Measurements from ENCODE around the gene SOCS3. TPM values are rescaled to one million over a fixed set of nuclear protein-coding genes. Genes with fewer than 3 reads are reported as not detected.

Gene SOCS3
- polyA plus RNA-seq, 2 donors: 6.6 to 20.1 TPM

DNA sequence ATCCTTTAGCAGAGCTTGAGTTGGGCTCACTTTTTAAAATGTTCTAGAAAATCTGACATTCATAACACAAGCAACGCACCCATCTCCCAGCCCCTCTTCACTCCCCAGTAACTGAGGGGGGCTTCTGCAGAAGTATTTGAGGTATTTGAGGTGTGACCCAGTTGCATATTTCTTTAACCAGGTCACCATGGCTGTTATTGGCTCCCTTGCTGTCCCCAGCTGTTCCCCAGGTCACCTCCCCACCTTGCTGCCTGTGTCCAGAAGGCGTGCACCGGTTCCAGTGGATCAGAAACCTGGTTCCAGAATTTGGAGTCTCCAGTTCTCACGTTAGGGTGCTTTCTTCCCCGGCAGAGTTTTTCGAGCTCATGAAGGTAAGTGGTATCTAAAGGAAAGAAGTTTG lies 32.4 kb upstream of the SOCS3 start:
- Histone ChIP-seq H3K9me3 (ENCODE audit: control insufficient read depth in 2 of 2, insufficient read depth in 1 of 2, low read depth in 1 of 2, low read length in 1 of 2) (no peaks in the 10 kb centered on the region), H3K27me3 (ENCODE audit: control insufficient read depth in 1 of 2, insufficient read depth in 2 of 2, low read length in 2 of 2) (no peaks in the 10 kb centered on the region), H3K4me1 (ENCODE audit: control insufficient read depth in 2 of 2, insufficient read depth in 2 of 2, low read length in 1 of 2) (peaks cover 3 to 5% of the 10 kb centered on the region in 2 donors), H3K36me3 (ENCODE audit: control insufficient read depth in 2 of 2, insufficient read depth in 2 of 2, low read length in 1 of 2) (peaks cover 3 to 8% of the 10 kb centered on the region in 2 donors), H3K27ac (ENCODE audit: low read depth in 2 of 2, low read length in 1 of 2) (no peak overlapping the region), H3K4me3 (ENCODE audit: low read depth in 1 of 2, low read length in 2 of 2) (no peak overlapping the region)
- 91 to 96% methylated on average over 6 of the region's 6 CpGs for WGBS, 2 donors

DNA sequence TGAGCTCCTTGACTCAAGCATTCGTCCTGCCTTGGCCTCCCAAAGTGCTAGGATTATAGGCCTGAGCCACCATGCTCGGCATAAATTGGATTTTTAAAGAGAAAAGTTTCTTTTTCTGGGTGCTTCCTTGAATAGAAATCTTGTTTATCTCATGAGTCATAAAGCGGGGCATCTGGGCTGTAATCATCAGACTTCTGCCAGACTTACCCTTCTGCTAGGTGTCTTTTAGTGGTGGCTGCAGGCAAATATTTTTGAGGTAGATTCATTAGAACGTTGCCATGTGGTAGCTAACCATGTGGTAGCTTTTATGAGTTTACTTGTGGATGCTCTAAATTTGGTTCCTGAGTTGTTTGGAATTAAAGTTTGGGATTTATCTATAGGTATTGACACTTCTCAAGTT lies 32.0 kb upstream of the SOCS3 start:
- H3K27me3 ChIP-seq (ENCODE audit: control insufficient read depth in 1 of 2, insufficient read depth in 2 of 2, low read length in 2 of 2): no peaks in the 10 kb centered on the region
- WGBS, 2 donors: 32 to 47% methylated on average over 4 of the region's 4 CpGs
- no peaks in the 10 kb centered on the region for H3K9me3 ChIP-seq (ENCODE audit: control insufficient read depth in 2 of 2, insufficient read depth in 1 of 2, low read depth in 1 of 2, low read length in 1 of 2)
- H3K4me1 ChIP-seq (ENCODE audit: control insufficient read depth in 2 of 2, insufficient read depth in 2 of 2, low read length in 1 of 2): peaks cover 3 to 5% of the 10 kb centered on the region in 2 donors
- no peak overlapping the region for H3K27ac ChIP-seq (ENCODE audit: low read depth in 2 of 2, low read length in 1 of 2)
- peaks cover 3 to 4% of the 10 kb centered on the region in 2 donors for H3K36me3 ChIP-seq (ENCODE audit: control insufficient read depth in 2 of 2, insufficient read depth in 2 of 2, low read length in 1 of 2)
- H3K4me3 ChIP-seq (ENCODE audit: low read depth in 1 of 2, low read length in 2 of 2): no peak overlapping the region

DNA sequence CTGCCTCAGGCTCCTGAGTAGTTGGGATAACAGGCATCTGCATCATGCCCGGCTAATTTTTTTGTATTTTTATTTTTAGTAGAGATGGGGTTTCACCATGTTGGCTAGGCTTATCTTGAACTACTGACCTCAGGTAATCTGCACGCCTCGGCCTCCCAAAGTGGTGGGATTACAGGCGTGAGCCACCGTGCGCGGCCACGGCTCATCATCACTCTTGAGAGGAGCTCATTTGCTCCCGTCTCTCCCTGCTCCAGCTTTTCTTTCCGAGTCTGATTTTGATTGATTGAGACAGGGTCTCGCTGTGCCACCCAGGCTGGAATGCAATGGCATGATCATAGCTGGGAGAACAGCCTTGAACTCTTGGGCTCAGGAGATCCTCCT lies 31.2 kb upstream of the SOCS3 start:
- Histone ChIP-seq H3K4me3 (ENCODE audit: low read depth in 1 of 2, low read length in 2 of 2) (no peak overlapping the region), H3K36me3 (ENCODE audit: control insufficient read depth in 2 of 2, insufficient read depth in 2 of 2, low read length in 1 of 2) (peaks cover 0 to 4% of the 10 kb centered on the region in 2 donors), H3K27ac (ENCODE audit: low read depth in 2 of 2, low read length in 1 of 2) (no peak overlapping the region), H3K27me3 (ENCODE audit: control insufficient read depth in 1 of 2, insufficient read depth in 2 of 2, low read length in 2 of 2) (no peaks in the 10 kb centered on the region), H3K4me1 (ENCODE audit: control insufficient read depth in 2 of 2, insufficient read depth in 2 of 2, low read length in 1 of 2) (peaks cover 3 to 5% of the 10 kb centered on the region in 2 donors), H3K9me3 (ENCODE audit: control insufficient read depth in 2 of 2, insufficient read depth in 1 of 2, low read depth in 1 of 2, low read length in 1 of 2) (no peaks in the 10 kb centered on the region)
- 94 to 95% methylated on average over 11 of the region's 11 CpGs for WGBS, 2 donors

DNA sequence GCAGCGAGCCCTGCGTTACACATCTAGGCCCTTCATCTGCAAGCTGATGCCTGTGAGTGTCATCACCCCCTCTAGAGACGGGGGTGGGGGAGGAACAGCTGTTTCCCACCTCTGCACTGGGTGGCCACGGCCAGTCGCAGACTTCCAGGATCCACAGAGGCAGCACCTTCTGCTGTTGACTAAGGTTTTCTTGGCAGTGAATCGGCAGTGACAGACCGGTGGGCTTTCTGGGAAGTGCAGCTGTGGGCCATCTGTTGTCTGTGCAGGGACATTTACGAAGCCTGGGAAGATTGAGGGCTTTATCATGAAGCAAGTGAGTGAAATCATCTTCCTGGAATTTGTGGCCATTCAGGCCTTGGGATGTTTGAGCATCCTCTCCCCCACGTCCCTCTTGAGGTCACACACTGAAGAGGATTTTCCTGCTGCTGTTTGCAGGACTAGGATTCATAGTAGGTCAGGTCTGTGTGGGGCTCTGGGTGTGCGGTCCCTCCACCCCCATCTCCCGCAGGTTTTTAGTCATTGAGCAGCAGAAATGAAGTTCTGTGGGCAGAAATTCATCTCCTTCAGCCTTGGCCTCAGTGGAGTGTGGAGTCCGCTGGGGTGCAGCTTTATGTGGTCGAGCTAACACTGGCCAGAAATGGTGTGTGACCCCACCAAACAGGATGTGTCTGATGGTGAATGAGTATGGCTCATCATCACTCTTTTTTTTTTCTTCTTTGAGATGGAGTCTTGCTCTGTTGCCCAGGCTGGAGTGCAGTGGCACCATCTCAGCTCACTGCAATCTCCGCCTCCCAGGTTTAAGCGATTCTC lies 30.6 kb upstream of the SOCS3 start:
- H3K4me1 ChIP-seq (ENCODE audit: control insufficient read depth in 2 of 2, insufficient read depth in 2 of 2, low read length in 1 of 2): peaks cover 3 to 9% of the 10 kb centered on the region in 2 donors
- no peaks in the 10 kb centered on the region for H3K9me3 ChIP-seq (ENCODE audit: control insufficient read depth in 2 of 2, insufficient read depth in 1 of 2, low read depth in 1 of 2, low read length in 1 of 2)
- H3K27me3 ChIP-seq (ENCODE audit: control insufficient read depth in 1 of 2, insufficient read depth in 2 of 2, low read length in 2 of 2): no peaks in the 10 kb centered on the region
- no peak overlapping the region for H3K27ac ChIP-seq (ENCODE audit: low read depth in 2 of 2, low read length in 1 of 2)
- 70 to 77% methylated on average over 15 of the region's 15 CpGs for WGBS, 2 donors
- H3K4me3 ChIP-seq (ENCODE audit: low read depth in 1 of 2, low read length in 2 of 2): no peak overlapping the region
- H3K36me3 ChIP-seq (ENCODE audit: control insufficient read depth in 2 of 2, insufficient read depth in 2 of 2, low read length in 1 of 2): peaks cover 0 to 4% of the 10 kb centered on the region in 2 donors

DNA sequence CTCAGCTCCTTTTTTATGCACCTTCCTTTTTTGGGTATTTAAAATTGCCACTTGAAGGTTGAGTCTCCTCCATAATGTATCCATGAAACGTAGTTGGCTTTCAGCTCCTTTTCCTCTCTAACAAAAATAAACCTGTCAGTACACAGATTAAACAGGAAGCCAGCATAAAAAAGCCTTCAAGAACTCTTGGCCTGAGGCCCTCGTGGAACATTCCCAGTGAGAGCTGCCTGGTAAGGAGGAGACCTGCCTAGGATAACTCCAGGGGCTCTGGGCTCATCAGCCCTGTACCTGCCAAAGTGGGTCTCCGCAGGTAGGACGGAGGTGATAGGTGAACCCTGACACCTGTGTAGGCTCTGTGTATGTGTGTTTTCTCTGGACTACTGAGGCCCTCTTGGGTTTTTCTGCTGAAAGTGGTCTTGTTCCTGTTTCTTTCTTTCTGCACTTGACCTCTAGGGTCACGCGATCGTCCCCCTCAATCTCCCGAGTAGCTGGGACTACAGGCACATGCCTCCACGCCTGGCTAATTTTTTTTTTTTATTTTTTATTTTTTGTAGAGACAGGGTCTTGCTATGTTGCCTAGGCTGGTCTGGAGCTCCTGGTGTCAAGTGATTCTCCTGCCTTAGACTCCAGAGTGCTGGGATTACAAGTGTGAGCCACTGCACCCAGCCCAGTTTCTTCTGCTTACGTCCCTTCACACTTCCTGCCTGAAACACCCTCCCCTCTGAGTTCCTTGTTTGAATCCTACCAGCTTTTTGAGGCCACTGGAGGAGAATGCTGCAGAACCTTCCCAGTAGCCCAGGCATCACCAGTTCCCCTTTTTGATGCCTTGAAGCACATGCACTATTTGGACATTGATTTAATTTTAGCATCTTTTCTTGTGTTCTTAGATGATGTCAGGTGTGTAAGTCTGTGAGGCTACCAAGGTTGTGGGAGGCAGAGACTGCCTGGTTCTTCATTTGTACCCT lies 28.4 kb upstream of the SOCS3 start:
- Histone ChIP-seq H3K36me3 (ENCODE audit: control insufficient read depth in 2 of 2, insufficient read depth in 2 of 2, low read length in 1 of 2) (peaks cover 0 to 1% of the 10 kb centered on the region in 2 donors), H3K27ac (ENCODE audit: low read depth in 2 of 2, low read length in 1 of 2) (peak overlapping the region; percentile 69 to 71), H3K27me3 (ENCODE audit: control insufficient read depth in 1 of 2, insufficient read depth in 2 of 2, low read length in 2 of 2) (no peaks in the 10 kb centered on the region), H3K4me3 (ENCODE audit: low read depth in 1 of 2, low read length in 2 of 2) (no peak overlapping the region), H3K9me3 (ENCODE audit: control insufficient read depth in 2 of 2, insufficient read depth in 1 of 2, low read depth in 1 of 2, low read length in 1 of 2) (no peaks in the 10 kb centered on the region), H3K4me1 (ENCODE audit: control insufficient read depth in 2 of 2, insufficient read depth in 2 of 2, low read length in 1 of 2) (peaks cover 9 to 10% of the 10 kb centered on the region in 2 donors)
- WGBS, 2 donors: 49 to 52% methylated on average over 10 of the region's 10 CpGs

DNA sequence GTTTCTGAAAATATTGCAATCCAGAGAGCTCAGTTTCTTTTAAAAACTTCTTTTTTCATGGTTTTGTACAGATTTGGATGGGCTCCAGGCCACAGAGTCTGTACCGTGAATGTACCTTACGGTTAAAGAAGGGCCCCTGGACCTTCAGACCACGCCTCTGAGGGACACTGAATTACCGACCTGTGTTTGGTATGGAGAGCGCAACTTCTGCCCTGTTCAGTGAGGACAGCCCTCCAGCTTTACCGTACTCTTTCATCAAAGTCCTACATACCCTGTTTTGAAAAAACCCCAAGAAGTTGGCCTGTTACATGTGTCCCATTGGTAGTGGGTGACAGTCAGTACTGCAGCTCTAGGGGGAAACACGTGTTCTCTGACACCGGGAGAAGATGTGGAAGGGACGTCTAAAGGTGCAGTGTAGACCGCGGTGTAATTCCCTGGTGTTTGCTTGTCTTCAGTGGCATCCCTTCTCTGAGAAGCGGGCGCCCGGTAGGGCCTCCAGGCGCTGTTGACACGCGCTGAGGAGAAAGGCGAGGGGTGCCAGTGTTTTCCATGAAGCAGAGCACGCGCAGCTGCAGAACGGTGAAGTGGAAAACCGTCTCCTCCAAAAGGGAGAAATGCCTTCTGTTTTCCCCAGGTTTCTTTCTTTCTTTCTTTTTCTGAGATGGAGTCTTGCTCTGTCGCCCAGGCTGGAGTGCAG lies 24.8 kb upstream of the SOCS3 start:
- H3K27ac ChIP-seq (ENCODE audit: low read depth in 2 of 2, low read length in 1 of 2): peak overlapping the region; percentile 75 to 92

DNA sequence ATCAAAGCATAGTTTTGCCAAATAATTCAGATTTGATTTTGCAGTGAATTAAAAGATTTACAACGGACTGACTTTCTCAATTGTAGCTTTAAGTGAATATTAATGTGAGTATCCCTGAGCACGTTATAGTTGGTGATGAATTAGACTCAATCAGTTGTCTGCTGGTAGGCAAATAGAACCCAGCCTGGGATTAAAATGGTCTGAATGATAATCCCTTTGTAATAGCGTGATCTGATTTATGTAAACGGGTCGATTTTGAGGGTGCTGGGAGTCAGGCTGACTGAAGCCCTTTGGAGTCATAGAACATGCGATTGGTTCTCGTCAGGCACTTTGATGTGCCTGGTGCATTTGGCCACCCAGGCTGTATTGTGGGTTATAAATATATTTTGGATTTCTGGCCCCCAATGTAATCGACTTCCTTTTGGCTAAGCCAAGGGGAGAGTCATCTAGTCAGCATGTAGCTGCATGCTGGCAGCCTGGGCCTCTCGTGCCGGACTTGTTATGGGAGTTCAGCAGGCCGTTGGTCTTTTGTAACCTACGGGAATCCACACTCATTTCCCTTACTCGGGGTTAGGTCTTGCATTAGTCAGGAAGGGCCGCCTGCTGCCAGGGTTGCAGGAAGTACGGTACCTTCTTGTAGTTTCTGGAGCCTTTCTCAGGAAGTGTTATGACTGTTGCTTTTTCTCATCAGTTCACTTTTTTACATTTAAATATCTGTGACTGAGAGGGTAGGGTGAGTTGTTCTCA lies 24.0 kb upstream of the SOCS3 start:
- no peaks in the 10 kb centered on the region for H3K9me3 ChIP-seq (ENCODE audit: control insufficient read depth in 2 of 2, insufficient read depth in 1 of 2, low read depth in 1 of 2, low read length in 1 of 2)
- no peaks in the 10 kb centered on the region for H3K36me3 ChIP-seq (ENCODE audit: control insufficient read depth in 2 of 2, insufficient read depth in 2 of 2, low read length in 1 of 2)
- WGBS, 2 donors: 12 to 37% methylated on average over 15 of the region's 15 CpGs
- H3K4me1 ChIP-seq (ENCODE audit: control insufficient read depth in 2 of 2, insufficient read depth in 2 of 2, low read length in 1 of 2): peaks cover 8 to 10% of the 10 kb centered on the region in 2 donors
- peak overlapping the region; percentile 75 to 92 for H3K27ac ChIP-seq (ENCODE audit: low read depth in 2 of 2, low read length in 1 of 2)
- H3K4me3 ChIP-seq (ENCODE audit: low read depth in 1 of 2, low read length in 2 of 2): no peak overlapping the region
- no peaks in the 10 kb centered on the region for H3K27me3 ChIP-seq (ENCODE audit: control insufficient read depth in 1 of 2, insufficient read depth in 2 of 2, low read length in 2 of 2)

More for the DNA sequence above, 24.8 kb upstream of the SOCS3 start:
- 75 to 76% methylated on average over 23 of the region's 23 CpGs for WGBS, 2 donors
- Histone ChIP-seq H3K4me3 (ENCODE audit: low read depth in 1 of 2, low read length in 2 of 2) (no peak overlapping the region), H3K36me3 (ENCODE audit: control insufficient read depth in 2 of 2, insufficient read depth in 2 of 2, low read length in 1 of 2) (no peaks in the 10 kb centered on the region), H3K4me1 (ENCODE audit: control insufficient read depth in 2 of 2, insufficient read depth in 2 of 2, low read length in 1 of 2) (peaks cover 8 to 10% of the 10 kb centered on the region in 2 donors), H3K27me3 (ENCODE audit: control insufficient read depth in 1 of 2, insufficient read depth in 2 of 2, low read length in 2 of 2) (no peaks in the 10 kb centered on the region), H3K9me3 (ENCODE audit: control insufficient read depth in 2 of 2, insufficient read depth in 1 of 2, low read depth in 1 of 2, low read length in 1 of 2) (no peaks in the 10 kb centered on the region)

DNA sequence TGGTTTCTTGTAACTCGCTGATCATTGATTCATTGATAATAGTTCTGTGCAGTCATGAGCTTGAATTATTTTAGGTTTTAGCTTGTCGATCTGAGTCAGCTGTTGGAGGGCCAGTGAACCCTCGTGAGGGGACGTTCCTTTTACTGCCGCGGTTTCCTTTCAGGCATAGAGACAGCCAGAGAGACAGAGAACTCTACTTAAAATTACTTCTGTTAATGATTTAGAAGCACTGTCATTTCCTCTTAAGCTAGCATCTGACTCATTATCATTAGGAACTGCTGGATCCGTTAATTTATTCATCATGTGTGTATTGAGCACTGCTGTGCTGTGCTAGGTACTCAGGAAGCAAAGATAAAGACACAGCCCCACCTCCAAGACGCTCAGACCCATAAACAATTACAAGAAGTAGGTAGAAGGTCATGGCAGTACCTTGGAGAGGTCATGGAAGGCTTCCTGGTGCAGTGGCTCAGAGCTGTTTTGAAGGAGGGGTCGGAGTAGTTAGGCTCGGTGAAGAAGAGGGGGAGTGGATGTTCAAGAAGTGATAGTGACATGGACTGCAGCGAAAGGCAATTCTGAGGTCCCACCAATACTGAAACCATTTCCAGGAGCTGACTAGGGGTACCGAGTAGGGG lies 21.8 kb upstream of the SOCS3 start:
- Histone ChIP-seq H3K36me3 (ENCODE audit: control insufficient read depth in 2 of 2, insufficient read depth in 2 of 2, low read length in 1 of 2) (no peaks in the 10 kb centered on the region), H3K4me1 (ENCODE audit: control insufficient read depth in 2 of 2, insufficient read depth in 2 of 2, low read length in 1 of 2) (peaks cover 6 to 10% of the 10 kb centered on the region in 2 donors), H3K4me3 (ENCODE audit: low read depth in 1 of 2, low read length in 2 of 2) (no peak overlapping the region), H3K9me3 (ENCODE audit: control insufficient read depth in 2 of 2, insufficient read depth in 1 of 2, low read depth in 1 of 2, low read length in 1 of 2) (no peaks in the 10 kb centered on the region), H3K27me3 (ENCODE audit: control insufficient read depth in 1 of 2, insufficient read depth in 2 of 2, low read length in 2 of 2) (no peaks in the 10 kb centered on the region), H3K27ac (ENCODE audit: low read depth in 2 of 2, low read length in 1 of 2) (peak overlapping the region in 1 of 2 donors; percentile 59)
- 54 to 55% methylated on average over 12 of the region's 12 CpGs for WGBS, 2 donors
